ENCODE results near the gene WDR88.

The WDR88 gene

GRCh38 chr19:33110137-33110910 is 21.6 kb upstream of the WDR88 start:
- no peaks in the 10 kb centered on the region for H4K20me1 ChIP-seq (ENCODE audit: control insufficient read depth, insufficient read depth, low read depth, low read length)
- H3K27ac ChIP-seq (ENCODE audit: low read depth, low read length) = no peak overlapping the region
- TF ChIP-seq EZH2phosphoT487 (IDR thresholded peaks at IDR 0.05; ENCODE audit: borderline replicate concordance, low read length) (no peak), CTCF (IDR thresholded peaks at IDR 0.05; ENCODE audit: low read depth, low read length, poor library complexity, severe bottlenecking) (no peak)
- no peaks in the 10 kb centered on the region for H3K4me1 ChIP-seq (ENCODE audit: control insufficient read depth, low read length)
- H3K4me2 ChIP-seq (ENCODE audit: low read length) = no peak overlapping the region
- H3K79me2 ChIP-seq (ENCODE audit: control insufficient read depth, low read length) = no peaks in the 10 kb centered on the region
- no peaks in the 10 kb centered on the region for H3K9me2 ChIP-seq (replicated peaks; ENCODE audit: control insufficient read depth, low read length)
- H3K36me3 ChIP-seq (ENCODE audit: control insufficient read depth, low read length) = peaks cover 52% of the 10 kb centered on the region
- H3F3A ChIP-seq (ENCODE audit: control insufficient read depth, insufficient read depth) = no peaks in the 10 kb centered on the region
- H3K9me3 ChIP-seq (ENCODE audit: control insufficient read depth, insufficient read depth, low read length) = no peaks in the 10 kb centered on the region
- H3K27me3 ChIP-seq (ENCODE audit: control insufficient read depth, low read length) = no peaks in the 10 kb centered on the region
- no peak overlapping the region for H3K4me3 ChIP-seq (ENCODE audit: low read length)

- H3K4me1 ChIP-seq (ENCODE audit: control insufficient read depth, low read length) = no peaks in the 10 kb centered on the region
- no peaks in the 10 kb centered on the region for H3K9me2 ChIP-seq (replicated peaks; ENCODE audit: control insufficient read depth, low read length)
- TF ChIP-seq EZH2phosphoT487 (IDR thresholded peaks at IDR 0.05; ENCODE audit: borderline replicate concordance, low read length) (no peak), CTCF (IDR thresholded peaks at IDR 0.05; ENCODE audit: low read depth, low read length, poor library complexity, severe bottlenecking) (no peak)
- H3K9me3 ChIP-seq (ENCODE audit: control insufficient read depth, insufficient read depth, low read length) = no peaks in the 10 kb centered on the region
- no peak overlapping the region for H3K4me2 ChIP-seq (ENCODE audit: low read length)
- peaks cover 53% of the 10 kb centered on the region for H3K36me3 ChIP-seq (ENCODE audit: control insufficient read depth, low read length)
- no peak overlapping the region for H3K4me3 ChIP-seq (ENCODE audit: low read length)
- H3K27me3 ChIP-seq (ENCODE audit: control insufficient read depth, low read length) = no peaks in the 10 kb centered on the region
- no peaks in the 10 kb centered on the region for H3F3A ChIP-seq (ENCODE audit: control insufficient read depth, insufficient read depth)
- H3K27ac ChIP-seq (ENCODE audit: low read depth, low read length) = no peak overlapping the region
- no peaks in the 10 kb centered on the region for H4K20me1 ChIP-seq (ENCODE audit: control insufficient read depth, insufficient read depth, low read depth, low read length)
- no peaks in the 10 kb centered on the region for H3K79me2 ChIP-seq (ENCODE audit: control insufficient read depth, low read length)
These were observed 20.3 kb upstream of the WDR88 start for GRCh38 chr19:33111587-33111986.

GRCh38 chr19:33114312-33114711 is 17.6 kb upstream of the WDR88 start:
- no peaks in the 10 kb centered on the region for H3K9me2 ChIP-seq (replicated peaks; ENCODE audit: control insufficient read depth, low read length)
- H3K79me2 ChIP-seq (ENCODE audit: control insufficient read depth, low read length) = no peaks in the 10 kb centered on the region
- H3K4me2 ChIP-seq (ENCODE audit: low read length) = no peak overlapping the region
- no peak overlapping the region for H3K4me3 ChIP-seq (ENCODE audit: low read length)
- H3K27me3 ChIP-seq (ENCODE audit: control insufficient read depth, low read length) = no peaks in the 10 kb centered on the region
- H3K36me3 ChIP-seq (ENCODE audit: control insufficient read depth, low read length) = peaks cover 46% of the 10 kb centered on the region
- no peaks in the 10 kb centered on the region for H3K4me1 ChIP-seq (ENCODE audit: control insufficient read depth, low read length)
- H3F3A ChIP-seq (ENCODE audit: control insufficient read depth, insufficient read depth) = no peaks in the 10 kb centered on the region
- H3K27ac ChIP-seq (ENCODE audit: low read depth, low read length) = no peak overlapping the region
- no peak for TF ChIP-seq EZH2phosphoT487 (IDR thresholded peaks at IDR 0.05; ENCODE audit: borderline replicate concordance, low read length)
- no peak for TF ChIP-seq CTCF (IDR thresholded peaks at IDR 0.05; ENCODE audit: low read depth, low read length, poor library complexity, severe bottlenecking)
- no peaks in the 10 kb centered on the region for H4K20me1 ChIP-seq (ENCODE audit: control insufficient read depth, insufficient read depth, low read depth, low read length)
- H3K9me3 ChIP-seq (ENCODE audit: control insufficient read depth, insufficient read depth, low read length) = no peaks in the 10 kb centered on the region

Data from DOHH2 (cell line).